HCT116 (cell line): ENCODE measurements around the gene CARNS1. TPM values are rescaled to one million over a fixed set of nuclear protein-coding genes. Genes with fewer than 3 reads are reported as not detected.

Source experiments
- ATAC-seq: fragments of 200-7000 bp; cut with Tn5 transposase; 2 replicates; pipeline ENCODE4 v1.9.1; 2020; ENCODE audit warnings: mild to moderate bottlenecking, moderate library complexity
- BruUV-seq: library from RNA; stranded (reverse); fragments of 400-500 nt; replicated peaks from 2 replicates; lab custom pipeline; 2021; lab: Mats Ljungman, UMichigan
- CTCF ChIA-PET: fragments of 300-600 bp; sonication (Branson Sonifier 250); formaldehyde crosslinking; loops from one replicate; lab custom pipeline; 2021; ENCODE audit warnings: antibody characterized with exemption; lab: Charles Lee
- POLR2A ChIA-PET: fragments of 300-600, 350-600 bp; sonication (Branson Sonifier 250); formaldehyde crosslinking; loops from one replicate; lab custom pipeline; 2021; ENCODE audit warnings: antibody characterized with exemption; lab: Charles Lee
- RAD21 ChIA-PET, 2 experiments: fragments of 300-600 bp; sonication (Branson Sonifier 250); formaldehyde crosslinking; loops; one replicate each; lab custom pipeline; 2023; ENCODE audit warnings: low total read pairs in 2 of 2; ENCODE audit not compliant: uncharacterized antibody in 2 of 2, unreplicated experiment in 2 of 2, low non-redundant PET in 1 of 2; lab: Charles Lee
- DNase-seq: peaks from one replicate; pipeline ENCODE4 v3.0.0-alpha.2; 2010; ENCODE audit warnings: low read depth, low spot score
- H2AFZ ChIP-seq: fragments of 200-600 bp; shearing (Covaris generic), sonication (generic); 2 replicates; pipeline ENCODE4 v1.6.1; 2017; ENCODE audit warnings: low read depth, mixed run types, mixed read lengths, antibody characterized with exemption, low read length; ENCODE audit not compliant: poor library complexity, severe bottlenecking
- H3K27ac ChIP-seq: 2 replicates; pipeline ENCODE4 v1.5.1; 2012; ENCODE audit warnings: low read depth, low read length
- H3K27me3 ChIP-seq: fragments of 200-600 bp; sonication (generic); 2 replicates; pipeline ENCODE4 v1.6.1; 2016; ENCODE audit warnings: mixed run types, low read length, mixed read lengths; ENCODE audit not compliant: insufficient read depth
- H3K36me3 ChIP-seq, 2 experiments: fragments of 200-500 bp in 1 of 2; fragments of 200-600 bp in 1 of 2; sonication (Bioruptor generic) in 1 of 2; sonication (generic) in 1 of 2; 2 replicates each; pipeline versions ENCODE4 v1.5.1 to v1.6.1; 2014 to 2016; ENCODE audit warnings: low read length in 2 of 2, inconsistent platforms in 1 of 2, mixed read lengths in 1 of 2, mixed run types in 1 of 2; ENCODE audit not compliant: insufficient read depth in 2 of 2, control insufficient read depth in 1 of 2
- H3K4me1 ChIP-seq, 2 experiments: fragments of 200-600 bp in 1 of 2; sonication (generic) in 1 of 2; 2 replicates each; pipeline versions ENCODE4 v1.5.1 to v1.6.1; 2012 to 2017; ENCODE audit warnings: low read length in 2 of 2, inconsistent platforms in 1 of 2, mild to moderate bottlenecking in 1 of 2, mixed read lengths in 1 of 2, mixed run types in 1 of 2, moderate library complexity in 1 of 2; ENCODE audit not compliant: insufficient read depth in 2 of 2, control insufficient read depth in 1 of 2
- H3K4me2 ChIP-seq: fragments of 200-600 bp; sonication (generic); 2 replicates; pipeline ENCODE4 v1.6.1; 2017; ENCODE audit warnings: mixed run types, low read length, mixed read lengths
- H3K4me3 ChIP-seq, 2 experiments: fragments of 200-600 bp in 1 of 2; sonication (generic) in 1 of 2; replicated peaks in 1 of 2; 2 replicates each; pipeline ENCODE4 v1.5.1; 2011 to 2016; ENCODE audit warnings: low read length in 2 of 2, control low read depth in 1 of 2, low read depth in 1 of 2, mild to moderate bottlenecking in 1 of 2, mixed read lengths in 1 of 2, mixed run types in 1 of 2
- H3K79me2 ChIP-seq: fragments of 200-600 bp; sonication (generic); 2 replicates; pipeline ENCODE4 v1.6.1; 2017; ENCODE audit warnings: mild to moderate bottlenecking, mixed run types, low read length, moderate library complexity, mixed read lengths; ENCODE audit not compliant: insufficient read depth
- H3K9ac ChIP-seq: fragments of 200-600 bp; sonication (generic); 2 replicates; pipeline ENCODE4 v1.6.1; 2016; ENCODE audit warnings: low read length, mixed read lengths
- H3K9me2 ChIP-seq: fragments of 200-600 bp; sonication (generic), shearing (Covaris generic); 2 replicates; pipeline ENCODE4 v1.6.1; 2017; ENCODE audit warnings: mixed run types, mild to moderate bottlenecking, moderate library complexity; ENCODE audit not compliant: insufficient read depth
- H3K9me3 ChIP-seq, 2 experiments: fragments of 200-500 bp in 1 of 2; fragments of 200-600 bp in 1 of 2; sonication (Bioruptor generic) in 1 of 2; sonication (generic) in 1 of 2; 2 replicates each; pipeline ENCODE4 v1.6.1; 2014 to 2017; ENCODE audit warnings: low read length in 2 of 2, mixed read lengths in 2 of 2, inconsistent platforms in 1 of 2, low read depth in 1 of 2, mild to moderate bottlenecking in 1 of 2, mixed run types in 1 of 2, moderate library complexity in 1 of 2; ENCODE audit not compliant: control insufficient read depth in 1 of 2, insufficient read depth in 1 of 2
- H4K20me1 ChIP-seq: fragments of 200-600 bp; sonication (generic), shearing (Covaris generic); 2 replicates; pipeline ENCODE4 v1.6.1; 2017; ENCODE audit warnings: mixed run types, mild to moderate bottlenecking, moderate library complexity; ENCODE audit not compliant: insufficient read depth
- CBX3 ChIP-seq: IDR thresholded peaks from 2 replicates; pipeline ENCODE4 v1.6.1; 2012; ENCODE audit warnings: low read depth
- ELF1 ChIP-seq: IDR thresholded peaks from 2 replicates; pipeline ENCODE4 v1.6.1; 2012; ENCODE audit warnings: low read depth, borderline replicate concordance
- EZH2 ChIP-seq: fragments of 200-600 bp; sonication (generic); IDR thresholded peaks from 2 replicates; pipeline ENCODE4 v1.6.1; 2017; ENCODE audit warnings: antibody characterized with exemption, mixed run types
- FOSL1 ChIP-seq: IDR thresholded peaks from 2 replicates; pipeline ENCODE4 v1.6.1; 2012; ENCODE audit warnings: low read depth
- JUND ChIP-seq: IDR thresholded peaks from 2 replicates; pipeline ENCODE4 v1.6.1; 2012
- POLR2A ChIP-seq: IDR thresholded peaks from 2 replicates; pipeline ENCODE4 v1.7.0; 2011; ENCODE audit warnings: borderline replicate concordance; ENCODE audit not compliant: insufficient read depth, insufficient read length; ENCODE audit errors: extremely low read depth
- RAD21 ChIP-seq: IDR thresholded peaks from 2 replicates; pipeline ENCODE4 v1.6.1; 2012; ENCODE audit warnings: low read depth, mild to moderate bottlenecking
- SIN3A ChIP-seq: IDR thresholded peaks from 2 replicates; pipeline ENCODE4 v1.6.1; 2012; ENCODE audit warnings: low read depth
- SP1 ChIP-seq: IDR thresholded peaks from 2 replicates; pipeline ENCODE4 v1.6.1; 2012; ENCODE audit warnings: low read depth
- SRF ChIP-seq: IDR thresholded peaks from 2 replicates; pipeline ENCODE4 v1.6.1; 2012; ENCODE audit warnings: low read depth
- TCF7L2 ChIP-seq: IDR thresholded peaks from 2 replicates; pipeline ENCODE4 v1.7.0; 2011; ENCODE audit warnings: borderline replicate concordance, inconsistent platforms; ENCODE audit not compliant: insufficient read depth, insufficient read length; ENCODE audit errors: extremely low read depth
- ZFX ChIP-seq: fragments of 450-650 bp; IDR thresholded peaks from 2 replicates; pipeline ENCODE4 v1.6.1; 2017
- ZNF274 ChIP-seq: fragments of 200-500 bp; sonication (Bioruptor generic); IDR thresholded peaks from 2 replicates; pipeline ENCODE4 v1.6.1; 2014; ENCODE audit warnings: mild to moderate bottlenecking, low read depth, low read length, inconsistent platforms
- intact Hi-C: fragments of 100-400 bp; cut with micrococcal nuclease; formaldehyde crosslinking; loops from 2 replicates; pipeline ENCODE4 v1.10.0; 2022
- total RNA-seq: library from RNA; stranded (reverse); gene quantifications from one replicate; pipeline ENCODE4 v1.2.1, GENCODE V29; 2021; ENCODE audit not compliant: unreplicated experiment
- TF ChIP-seq, protein P1 (sequence below): IDR thresholded peaks from 2 replicates; pipeline ENCODE4 v1.6.1; 2012; ENCODE audit warnings: low read depth
- TF ChIP-seq, protein P2 (sequence below): IDR thresholded peaks from 2 replicates; pipeline ENCODE4 v1.6.1; 2011; ENCODE audit warnings: mild to moderate bottlenecking, low read length, moderate library complexity; ENCODE audit not compliant: insufficient replicate concordance; ENCODE audit errors: extremely low read depth
- TF ChIP-seq, protein P3 (sequence below): IDR thresholded peaks from 2 replicates; pipeline ENCODE4 v1.6.1; 2012
- TF ChIP-seq, protein P4 (sequence below), 3 experiments: fragments of 200-600 bp in 1 of 3; sonication (generic) in 1 of 3; IDR thresholded peaks in 2 of 3; conservative IDR thresholded peaks in 1 of 3; 2 replicates each; pipeline ENCODE4 v1.5.1; 2012 to 2017; ENCODE audit warnings: low read depth in 2 of 3, low read length in 2 of 3, antibody characterized with exemption in 1 of 3, borderline replicate concordance in 1 of 3, control low read depth in 1 of 3, mild to moderate bottlenecking in 1 of 3, mixed read lengths in 1 of 3, mixed run types in 1 of 3, moderate library complexity in 1 of 3; ENCODE audit not compliant: insufficient read depth in 1 of 3

Gene CARNS1
- total RNA-seq, 1 experiment from 2014 or later = 1.0 TPM

DNA sequence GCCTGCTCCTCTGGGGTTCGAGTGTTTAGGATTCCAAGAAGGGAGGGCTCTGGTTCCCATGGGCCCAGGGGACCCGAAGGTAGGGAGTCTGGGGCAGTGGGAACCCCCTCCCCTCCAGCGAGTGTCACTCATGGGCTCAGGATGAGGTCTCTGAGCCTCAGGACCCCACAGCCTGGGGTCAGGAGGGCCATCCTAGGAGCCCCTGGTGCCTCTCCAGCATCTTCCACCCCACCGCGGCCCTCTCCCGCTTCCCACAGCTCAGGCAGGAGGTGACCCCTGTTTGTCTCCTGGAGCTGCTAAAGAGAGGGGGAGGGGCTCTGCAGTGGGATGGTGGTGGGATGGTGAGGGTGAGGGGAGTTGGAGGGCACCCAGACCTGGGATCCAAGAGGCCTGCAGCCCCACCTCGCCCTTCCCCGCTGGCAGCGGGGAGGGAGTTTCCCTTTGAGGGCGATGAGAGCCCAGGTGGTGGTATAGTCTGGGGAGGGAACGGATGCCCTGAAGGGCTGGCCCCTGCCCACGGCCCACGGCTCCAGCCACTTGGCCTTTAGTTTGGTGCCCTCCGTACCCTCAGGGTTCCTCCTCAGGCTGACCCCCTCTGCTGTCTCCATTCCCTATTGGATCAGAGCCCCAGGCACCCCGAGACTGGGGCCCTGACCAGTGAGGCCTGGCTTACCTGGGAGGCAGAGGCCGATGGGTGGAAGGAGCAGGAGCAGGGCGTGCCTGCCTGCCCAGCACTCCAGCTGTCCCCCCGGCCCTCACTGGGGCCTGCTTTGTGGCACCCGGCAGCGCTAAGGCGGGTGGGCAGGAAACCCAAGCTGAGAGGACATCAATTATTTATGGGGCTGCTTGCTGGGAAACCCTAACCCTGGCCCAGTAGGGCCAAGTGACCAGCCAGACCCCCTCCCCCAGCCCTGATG lies 38.6 kb downstream of the CARNS1 start:
- intact Hi-C loops = no loop called here
- no TSS peak for BruUV-seq
- CTCF ChIA-PET = no interaction called here

More for the DNA sequence above, 38.6 kb downstream of the CARNS1 start:
- H2AFZ ChIP-seq = no peak overlapping the region
- no peaks in the 10 kb centered on the region for H3K36me3 ChIP-seq
- H3K4me3 ChIP-seq = no peak overlapping the region
- H3K4me1 ChIP-seq = no peaks in the 10 kb centered on the region
- H3K4me2 ChIP-seq = no peak overlapping the region
- no peaks in the 10 kb centered on the region for H3K27me3 ChIP-seq
- H3K9me2 ChIP-seq = no peaks in the 10 kb centered on the region
- no peaks in the 10 kb centered on the region for H4K20me1 ChIP-seq
- H3K27ac ChIP-seq = no peak overlapping the region
- DNase-seq (no peak), ATAC-seq (no peak)
- no peak for TF ChIP-seq SRF
- no peak for TF ChIP-seq JUND
- TF ChIP-seq FOSL1 = no peak
- TF ChIP-seq EZH2 = no peak
- TF ChIP-seq, protein P1, sequence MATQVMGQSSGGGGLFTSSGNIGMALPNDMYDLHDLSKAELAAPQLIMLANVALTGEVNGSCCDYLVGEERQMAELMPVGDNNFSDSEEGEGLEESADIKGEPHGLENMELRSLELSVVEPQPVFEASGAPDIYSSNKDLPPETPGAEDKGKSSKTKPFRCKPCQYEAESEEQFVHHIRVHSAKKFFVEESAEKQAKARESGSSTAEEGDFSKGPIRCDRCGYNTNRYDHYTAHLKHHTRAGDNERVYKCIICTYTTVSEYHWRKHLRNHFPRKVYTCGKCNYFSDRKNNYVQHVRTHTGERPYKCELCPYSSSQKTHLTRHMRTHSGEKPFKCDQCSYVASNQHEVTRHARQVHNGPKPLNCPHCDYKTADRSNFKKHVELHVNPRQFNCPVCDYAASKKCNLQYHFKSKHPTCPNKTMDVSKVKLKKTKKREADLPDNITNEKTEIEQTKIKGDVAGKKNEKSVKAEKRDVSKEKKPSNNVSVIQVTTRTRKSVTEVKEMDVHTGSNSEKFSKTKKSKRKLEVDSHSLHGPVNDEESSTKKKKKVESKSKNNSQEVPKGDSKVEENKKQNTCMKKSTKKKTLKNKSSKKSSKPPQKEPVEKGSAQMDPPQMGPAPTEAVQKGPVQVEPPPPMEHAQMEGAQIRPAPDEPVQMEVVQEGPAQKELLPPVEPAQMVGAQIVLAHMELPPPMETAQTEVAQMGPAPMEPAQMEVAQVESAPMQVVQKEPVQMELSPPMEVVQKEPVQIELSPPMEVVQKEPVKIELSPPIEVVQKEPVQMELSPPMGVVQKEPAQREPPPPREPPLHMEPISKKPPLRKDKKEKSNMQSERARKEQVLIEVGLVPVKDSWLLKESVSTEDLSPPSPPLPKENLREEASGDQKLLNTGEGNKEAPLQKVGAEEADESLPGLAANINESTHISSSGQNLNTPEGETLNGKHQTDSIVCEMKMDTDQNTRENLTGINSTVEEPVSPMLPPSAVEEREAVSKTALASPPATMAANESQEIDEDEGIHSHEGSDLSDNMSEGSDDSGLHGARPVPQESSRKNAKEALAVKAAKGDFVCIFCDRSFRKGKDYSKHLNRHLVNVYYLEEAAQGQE = no peak
- TF ChIP-seq, protein P2, sequence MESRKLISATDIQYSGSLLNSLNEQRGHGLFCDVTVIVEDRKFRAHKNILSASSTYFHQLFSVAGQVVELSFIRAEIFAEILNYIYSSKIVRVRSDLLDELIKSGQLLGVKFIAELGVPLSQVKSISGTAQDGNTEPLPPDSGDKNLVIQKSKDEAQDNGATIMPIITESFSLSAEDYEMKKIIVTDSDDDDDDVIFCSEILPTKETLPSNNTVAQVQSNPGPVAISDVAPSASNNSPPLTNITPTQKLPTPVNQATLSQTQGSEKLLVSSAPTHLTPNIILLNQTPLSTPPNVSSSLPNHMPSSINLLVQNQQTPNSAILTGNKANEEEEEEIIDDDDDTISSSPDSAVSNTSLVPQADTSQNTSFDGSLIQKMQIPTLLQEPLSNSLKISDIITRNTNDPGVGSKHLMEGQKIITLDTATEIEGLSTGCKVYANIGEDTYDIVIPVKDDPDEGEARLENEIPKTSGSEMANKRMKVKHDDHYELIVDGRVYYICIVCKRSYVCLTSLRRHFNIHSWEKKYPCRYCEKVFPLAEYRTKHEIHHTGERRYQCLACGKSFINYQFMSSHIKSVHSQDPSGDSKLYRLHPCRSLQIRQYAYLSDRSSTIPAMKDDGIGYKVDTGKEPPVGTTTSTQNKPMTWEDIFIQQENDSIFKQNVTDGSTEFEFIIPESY = no peak
- TF ChIP-seq, protein P3, sequence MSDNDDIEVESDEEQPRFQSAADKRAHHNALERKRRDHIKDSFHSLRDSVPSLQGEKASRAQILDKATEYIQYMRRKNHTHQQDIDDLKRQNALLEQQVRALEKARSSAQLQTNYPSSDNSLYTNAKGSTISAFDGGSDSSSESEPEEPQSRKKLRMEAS = no peak
- TF ChIP-seq RAD21 = no peak
- TF ChIP-seq, protein P4, sequence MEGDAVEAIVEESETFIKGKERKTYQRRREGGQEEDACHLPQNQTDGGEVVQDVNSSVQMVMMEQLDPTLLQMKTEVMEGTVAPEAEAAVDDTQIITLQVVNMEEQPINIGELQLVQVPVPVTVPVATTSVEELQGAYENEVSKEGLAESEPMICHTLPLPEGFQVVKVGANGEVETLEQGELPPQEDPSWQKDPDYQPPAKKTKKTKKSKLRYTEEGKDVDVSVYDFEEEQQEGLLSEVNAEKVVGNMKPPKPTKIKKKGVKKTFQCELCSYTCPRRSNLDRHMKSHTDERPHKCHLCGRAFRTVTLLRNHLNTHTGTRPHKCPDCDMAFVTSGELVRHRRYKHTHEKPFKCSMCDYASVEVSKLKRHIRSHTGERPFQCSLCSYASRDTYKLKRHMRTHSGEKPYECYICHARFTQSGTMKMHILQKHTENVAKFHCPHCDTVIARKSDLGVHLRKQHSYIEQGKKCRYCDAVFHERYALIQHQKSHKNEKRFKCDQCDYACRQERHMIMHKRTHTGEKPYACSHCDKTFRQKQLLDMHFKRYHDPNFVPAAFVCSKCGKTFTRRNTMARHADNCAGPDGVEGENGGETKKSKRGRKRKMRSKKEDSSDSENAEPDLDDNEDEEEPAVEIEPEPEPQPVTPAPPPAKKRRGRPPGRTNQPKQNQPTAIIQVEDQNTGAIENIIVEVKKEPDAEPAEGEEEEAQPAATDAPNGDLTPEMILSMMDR (IDR thresholded peaks at IDR 0.05 in 2 of 3, conservative IDR thresholded peaks at IDR 0.05 in 1 of 3; ENCODE audit: borderline replicate concordance in 1 of 3, insufficient read depth in 1 of 3, low read depth in 2 of 3, low read length in 2 of 3) = no peak
- TF ChIP-seq SIN3A = no peak
- TF ChIP-seq TCF7L2 = no peak
- TF ChIP-seq ELF1 = no peak
- TF ChIP-seq POLR2A = no peak
- TF ChIP-seq CBX3 = no peak
- no peak for TF ChIP-seq ZNF274
- no peak for TF ChIP-seq SP1
- TF ChIP-seq ZFX = no peak
- no peaks in the 10 kb centered on the region for H3K79me2 ChIP-seq
- H3K9ac ChIP-seq = no peak overlapping the region
- RAD21 ChIA-PET = no interaction called here
- POLR2A ChIA-PET = no interaction called here
- no peaks in the 10 kb centered on the region for H3K9me3 ChIP-seq
